H9 (cell line): ENCODE results near the gene VPS13A. TPM values are rescaled to one million over a fixed set of nuclear protein-coding genes. Genes with fewer than 3 reads are reported as not detected.

Experiments
- DNase-seq: peaks from one replicate; pipeline ENCODE4 v3.0.0-alpha.2; 2017
- H2AFZ ChIP-seq: one replicate; pipeline ENCODE4 v1.6.1; 2013; ENCODE audit warnings: mild to moderate bottlenecking, low read length, control low read depth, moderate library complexity
- H2AK5ac ChIP-seq: 2 replicates; pipeline ENCODE4 v1.6.1; 2013; ENCODE audit warnings: low read length, control low read depth, mixed read lengths; ENCODE audit not compliant: insufficient read length
- H2BK120ac ChIP-seq: one replicate; pipeline ENCODE4 v1.6.1; 2013; ENCODE audit warnings: low read depth, mild to moderate bottlenecking, low read length, control low read depth, inconsistent platforms; ENCODE audit not compliant: poor library complexity, severe bottlenecking
- H2BK12ac ChIP-seq: 2 replicates; pipeline ENCODE4 v1.6.1; 2013; ENCODE audit warnings: low read length, control low read depth, mixed read lengths, low read depth; ENCODE audit not compliant: insufficient read length
- H2BK15ac ChIP-seq: 2 replicates; pipeline ENCODE4 v1.6.1; 2013; ENCODE audit warnings: low read depth, low read length, control low read depth
- H2BK20ac ChIP-seq: one replicate; pipeline ENCODE4 v1.6.1; 2013; ENCODE audit warnings: low read depth, mild to moderate bottlenecking, low read length, control low read depth, inconsistent platforms; ENCODE audit not compliant: poor library complexity, severe bottlenecking
- H2BK5ac ChIP-seq: 2 replicates; pipeline ENCODE4 v1.6.1; 2013; ENCODE audit warnings: low read length, control low read depth, mixed read lengths; ENCODE audit not compliant: insufficient read length
- H3K14ac ChIP-seq: 2 replicates; pipeline ENCODE4 v1.6.1; 2013; ENCODE audit warnings: low read length, control low read depth; ENCODE audit not compliant: insufficient read depth
- H3K18ac ChIP-seq: 2 replicates; pipeline ENCODE4 v1.6.1; 2013; ENCODE audit warnings: low read depth, mild to moderate bottlenecking, mixed read lengths, low read length, control low read depth; ENCODE audit not compliant: insufficient read length
- H3K23ac ChIP-seq: 2 replicates; pipeline ENCODE4 v1.6.1; 2013; ENCODE audit warnings: low read length, control low read depth, mixed read lengths, low read depth; ENCODE audit not compliant: insufficient read length
- H3K23me2 ChIP-seq: 2 replicates; pipeline ENCODE4 v1.6.1; 2013; ENCODE audit warnings: low read depth, mild to moderate bottlenecking, mixed read lengths, low read length, control low read depth; ENCODE audit not compliant: insufficient read length, poor library complexity, severe bottlenecking
- H3K27ac ChIP-seq: 2 replicates; pipeline ENCODE4 v1.5.1; 2013; ENCODE audit warnings: low read length, control low read depth, mixed read lengths, low read depth; ENCODE audit not compliant: insufficient read length
- H3K27me3 ChIP-seq: 2 replicates; pipeline ENCODE4 v1.6.1; 2013; ENCODE audit warnings: low read length, control low read depth, inconsistent platforms; ENCODE audit not compliant: insufficient read depth
- H3K4ac ChIP-seq: 2 replicates; pipeline ENCODE4 v1.6.1; 2013; ENCODE audit warnings: low read depth, mild to moderate bottlenecking, control low read depth, inconsistent platforms, low read length, moderate library complexity
- H3K4me1 ChIP-seq: 2 replicates; pipeline ENCODE4 v1.6.1; 2013; ENCODE audit warnings: low read length, control low read depth, inconsistent platforms; ENCODE audit not compliant: insufficient read depth
- H3K4me2 ChIP-seq: 2 replicates; pipeline ENCODE4 v1.6.1; 2013; ENCODE audit warnings: low read length, control low read depth, mixed read lengths; ENCODE audit not compliant: insufficient read length, insufficient read depth
- H3K56ac ChIP-seq: 2 replicates; pipeline ENCODE4 v1.6.1; 2013; ENCODE audit warnings: low read depth, mild to moderate bottlenecking, mixed read lengths, low read length, control low read depth; ENCODE audit not compliant: insufficient read length
- H3K79me1 ChIP-seq: 2 replicates; pipeline ENCODE4 v1.6.1; 2013; ENCODE audit warnings: low read depth, mild to moderate bottlenecking, moderate library complexity, low read length, control low read depth, inconsistent platforms; ENCODE audit not compliant: insufficient read depth, poor library complexity, severe bottlenecking
- H3K79me2 ChIP-seq: 2 replicates; pipeline ENCODE4 v1.6.1; 2013; ENCODE audit warnings: low read length, control low read depth, inconsistent platforms; ENCODE audit not compliant: insufficient read depth
- H3K9ac ChIP-seq: 2 replicates; pipeline ENCODE4 v1.6.1; 2013; ENCODE audit warnings: low read length, control low read depth, mixed read lengths; ENCODE audit not compliant: insufficient read length; ENCODE audit errors: extremely low read depth
- H3K9me3 ChIP-seq: one replicate; pipeline ENCODE4 v1.6.1; 2013; ENCODE audit warnings: low read depth, low read length, inconsistent platforms; ENCODE audit not compliant: control insufficient read depth
- H3T11ph ChIP-seq: one replicate; pipeline ENCODE4 v1.6.1; 2013; ENCODE audit warnings: mild to moderate bottlenecking, low read length, control low read depth, inconsistent platforms
- H4K20me1 ChIP-seq: one replicate; pipeline ENCODE4 v1.6.1; 2013; ENCODE audit not compliant: control insufficient read depth, insufficient read length, insufficient read depth
- H4K5ac ChIP-seq: 2 replicates; pipeline ENCODE4 v1.6.1; 2013; ENCODE audit warnings: low read depth, mild to moderate bottlenecking, mixed read lengths, low read length, control low read depth; ENCODE audit not compliant: insufficient read length
- H4K8ac ChIP-seq: replicated peaks from 2 replicates; pipeline ENCODE4 v1.6.1; 2013; ENCODE audit warnings: low read length, control low read depth, mixed read lengths, low read depth; ENCODE audit not compliant: insufficient read length
- H4K91ac ChIP-seq: 2 replicates; pipeline ENCODE4 v1.6.1; 2013; ENCODE audit warnings: low read depth, mild to moderate bottlenecking, moderate library complexity, mixed read lengths, low read length, control low read depth; ENCODE audit not compliant: insufficient read length
- H3K27ac Mint-ChIP-seq, 3 experiments: 2 replicates in 2 of 3; 3 replicates in 1 of 3; pipeline ENCODE4 v1.8.0; 2020 to 2021; ENCODE audit warnings: mixed read lengths in 3 of 3, mild to moderate bottlenecking in 1 of 3, moderate library complexity in 1 of 3
- H3K27me3 Mint-ChIP-seq: 2 replicates; pipeline ENCODE4 v1.8.0; 2021; ENCODE audit warnings: low read depth, mild to moderate bottlenecking, moderate library complexity, mixed read lengths
- H3K36me3 Mint-ChIP-seq, 3 experiments: 2 replicates in 2 of 3; 3 replicates in 1 of 3; pipeline ENCODE4 v1.8.0; 2020 to 2021; ENCODE audit warnings: low read depth in 3 of 3, mixed read lengths in 3 of 3; ENCODE audit not compliant: insufficient read depth in 1 of 3
- H3K4me1 Mint-ChIP-seq, 2 experiments: 2 replicates each; pipeline ENCODE4 v1.8.0; 2020; ENCODE audit warnings: mixed read lengths in 2 of 2
- H3K4me3 Mint-ChIP-seq, 2 experiments: 2 replicates in 1 of 2; 3 replicates in 1 of 2; pipeline ENCODE4 v1.8.0; 2020 to 2021; ENCODE audit warnings: mild to moderate bottlenecking in 2 of 2, mixed read lengths in 2 of 2, moderate library complexity in 1 of 2
- H3K9me3 Mint-ChIP-seq, 2 experiments: 2 replicates in 1 of 2; 3 replicates in 1 of 2; pipeline ENCODE4 v1.8.0; 2020; ENCODE audit warnings: mild to moderate bottlenecking in 2 of 2, mixed read lengths in 2 of 2, moderate library complexity in 1 of 2
- CTCF ChIP-seq: fragments of 200-600 bp; sonication (generic); conservative IDR thresholded peaks from 3 replicates; pipeline ENCODE4 v1.8.0; 2021; ENCODE audit warnings: antibody characterized with exemption, mild to moderate bottlenecking
- WGBS: extraction: QIAGEN DNeasy Blood & Tissue Kit; methylation state at CpG from one replicate; pipeline ENCODE4 v1.1.7; 2013; ENCODE audit warnings: missing lambda C conversion rate, low lambda C conversion rate, mixed read lengths; ENCODE audit not compliant: insufficient read length; ENCODE audit errors: extremely low coverage; 5-methylcytosine and 5-hydroxymethylcytosine counted together
- total RNA-seq: library from RNA; stranded (reverse); gene quantifications from 2 replicates; pipeline ENCODE4 v1.2.1, GENCODE V29; 2021

Gene VPS13A
- total RNA-seq, 1 experiment from 2014 or later: 34.0 TPM

- no peak overlapping the region for H3K4ac ChIP-seq
- WGBS: no CpG with 5 or more reads among the region's 3 CpGs
- no peak overlapping the region for H3K23ac ChIP-seq
- peaks cover 5% of the 10 kb centered on the region; the same call in 1 of the 2 replicates for H3K4me1 ChIP-seq
- no peaks in the 10 kb centered on the region for H3K27me3 ChIP-seq
- H3K79me1 ChIP-seq: no peaks in the 10 kb centered on the region
- H4K20me1 ChIP-seq: no peaks in the 10 kb centered on the region
- Mint-ChIP-seq H3K9me3 (peaks cover 0 to 1% of the 10 kb centered on the region in 2 experiments; a peak in 1 of 5 replicates), H3K4me1 (peaks cover 19 to 31% of the 10 kb centered on the region in 2 experiments), H3K27me3 (peaks cover 5% of the 10 kb centered on the region), H3K36me3 (0 out of 7 replicates have a peak, but pooled peaks cover 0 to 2% (median 0%) of the 10 kb centered on the region in 3 experiments), H3K27ac (no peak overlapping the region; a peak in 1 of 7 replicates), H3K4me3 (no peak overlapping the region)
- no peak overlapping the region for H3T11ph ChIP-seq
- H3K23me2 ChIP-seq: no peaks in the 10 kb centered on the region
- no peak overlapping the region for H2AFZ ChIP-seq
- H4K91ac ChIP-seq: no peak overlapping the region
- no peak overlapping the region for H2BK5ac ChIP-seq
- H2BK20ac ChIP-seq: no peak overlapping the region
- no peak for DNase-seq
- no peaks in the 10 kb centered on the region for H3K9me3 ChIP-seq
- H4K8ac ChIP-seq: no peak overlapping the region
- no peak overlapping the region for H3K14ac ChIP-seq
- TF ChIP-seq CTCF: no peak
- H3K9ac ChIP-seq: no peak overlapping the region
- H2AK5ac ChIP-seq: no peak overlapping the region
- no peak overlapping the region for H4K5ac ChIP-seq
- no peak overlapping the region for H3K27ac ChIP-seq
- H2BK15ac ChIP-seq: no peak overlapping the region
- H3K18ac ChIP-seq: no peak overlapping the region
- no peak overlapping the region for H2BK120ac ChIP-seq
- no peak overlapping the region for H2BK12ac ChIP-seq
- no peaks in the 10 kb centered on the region for H3K79me2 ChIP-seq
- H3K4me2 ChIP-seq: no peak overlapping the region
- no peak overlapping the region for H3K56ac ChIP-seq
Observed at GRCh38 chr9:77438653-77439052, 261.3 kb downstream of the VPS13A start.
